HUDEP-2 (cell line): ENCODE results near the gene MAP4K3.
A peak's percentile ranks its signal among the peaks of the same experiment; 100 is the strongest.

Experiments used
- DNase-seq, 76 experiments: peaks; one replicate each; lab custom pipeline; 2025; ENCODE audit not compliant: unreplicated experiment in 76 of 76; lab: John Stamatoyannopoulos, UW

The MAP4K3 gene

DNA sequence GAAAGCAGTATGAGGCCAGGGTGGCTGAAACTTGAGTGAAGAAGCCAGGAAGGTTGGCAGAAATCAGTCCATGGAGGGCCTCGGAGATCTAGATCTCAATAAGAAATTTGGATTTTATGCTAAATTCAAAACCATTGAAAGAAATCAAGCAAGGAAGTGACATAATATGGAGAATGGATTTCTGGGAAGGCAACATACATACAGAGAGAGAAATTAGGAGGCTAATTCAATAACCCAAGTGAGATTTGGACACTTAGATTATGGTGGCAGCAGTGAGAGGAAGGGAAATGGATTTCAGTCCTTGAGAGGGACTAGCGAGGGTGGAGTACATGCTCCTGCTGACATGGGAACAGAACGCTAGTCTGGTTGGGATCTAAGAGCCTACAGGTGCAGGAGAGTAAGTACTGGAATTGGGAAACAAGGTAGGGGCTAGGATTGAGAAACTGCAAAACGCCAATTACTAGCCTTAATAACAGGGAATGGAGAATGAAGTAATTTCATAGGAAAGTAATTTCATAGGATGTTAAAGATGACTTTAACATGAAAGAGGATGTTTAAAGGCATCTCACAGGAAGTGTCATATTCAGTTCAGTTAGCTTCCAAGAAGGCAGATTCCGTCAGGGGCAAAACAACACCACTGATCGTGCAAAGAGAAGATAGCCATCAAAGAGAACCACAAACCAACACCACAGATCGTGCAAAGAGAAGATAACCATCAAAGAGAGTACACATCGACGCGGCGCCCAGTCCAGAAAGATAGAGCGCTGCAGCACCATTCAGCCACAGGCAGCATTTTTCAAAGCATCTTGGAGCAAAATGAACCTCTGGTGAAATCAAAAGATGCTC lies 220.5 kb downstream of the MAP4K3 start:
- peak in 26 of 76 experiments; percentile 2 to 53 (median 14) for DNase-seq

DNA sequence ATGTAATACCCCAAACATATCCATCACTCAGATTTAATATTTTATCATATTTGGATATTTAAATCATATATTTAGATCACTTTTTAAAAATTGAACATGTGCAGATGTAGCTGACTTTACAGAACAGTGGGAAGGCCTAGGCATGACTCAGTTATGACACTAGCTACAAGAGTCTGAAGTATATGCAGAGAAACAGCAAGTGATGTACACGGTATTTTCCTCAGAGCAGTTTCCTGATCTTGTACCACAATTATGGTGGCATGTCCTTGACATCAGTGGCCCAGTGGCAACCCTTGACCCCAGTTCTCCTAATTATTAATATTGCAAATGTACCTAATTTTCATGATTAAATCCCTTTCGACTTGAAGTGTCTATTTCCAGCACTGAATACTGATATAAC lies 221.5 kb downstream of the MAP4K3 start:
- DNase-seq, result no peak

- DNase-seq, result no peak
Observed at GRCh38 chr2:39213015-39213414, 224.1 kb downstream of the MAP4K3 start.

DNA sequence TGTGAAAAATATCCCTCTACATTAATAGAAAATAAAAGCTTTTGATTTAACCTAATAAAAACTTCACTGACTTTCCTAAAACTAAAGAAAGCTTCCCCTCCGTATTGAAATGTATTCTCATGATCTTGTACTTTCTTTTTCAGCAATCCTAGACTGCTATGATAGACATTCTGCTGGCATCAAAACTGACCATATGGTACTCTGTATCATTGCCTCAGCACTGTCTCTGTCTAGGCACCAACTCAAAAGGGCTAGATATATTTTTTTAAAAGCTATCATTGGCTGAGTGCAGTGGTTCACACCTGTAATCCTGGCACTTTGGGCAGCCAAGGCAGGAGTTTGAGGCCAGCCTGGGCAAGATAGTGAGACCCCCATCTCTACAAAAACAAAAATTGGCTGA lies 226.2 kb downstream of the MAP4K3 start:
- DNase-seq, result no peak

DNA sequence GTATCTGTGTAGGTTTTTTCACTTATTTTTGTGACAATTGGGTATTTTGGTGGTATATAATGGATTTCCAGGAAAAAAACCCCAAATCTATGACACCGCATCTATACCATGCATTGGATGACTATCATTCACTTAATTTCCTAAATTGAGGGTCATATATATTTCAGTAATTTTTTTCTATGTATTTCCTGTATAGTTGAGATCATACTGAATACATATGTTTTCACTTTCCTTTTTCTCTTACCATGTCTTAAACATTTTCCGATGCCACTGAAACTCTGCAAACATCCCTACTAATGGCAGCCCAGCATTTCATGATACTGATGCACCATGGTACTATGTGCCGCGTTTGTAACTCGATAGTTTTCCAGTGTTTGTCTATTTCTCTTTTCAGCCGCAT lies 233.7 kb downstream of the MAP4K3 start:
- no peak for DNase-seq

- no peak for DNase-seq
Observed at GRCh38 chr2:39202639-39203369, 234.3 kb downstream of the MAP4K3 start.
